GM19193 (cell line): Measurements from ENCODE around the gene KCNMA1.

ENCODE experiments used
- POLR2A ChIP-seq: IDR thresholded peaks from 4 replicates; pipeline ENCODE4 v1.6.1; 2011; ENCODE audit not compliant: insufficient read depth, insufficient read length; ENCODE audit errors: extremely low read depth

The KCNMA1 gene

DNA sequence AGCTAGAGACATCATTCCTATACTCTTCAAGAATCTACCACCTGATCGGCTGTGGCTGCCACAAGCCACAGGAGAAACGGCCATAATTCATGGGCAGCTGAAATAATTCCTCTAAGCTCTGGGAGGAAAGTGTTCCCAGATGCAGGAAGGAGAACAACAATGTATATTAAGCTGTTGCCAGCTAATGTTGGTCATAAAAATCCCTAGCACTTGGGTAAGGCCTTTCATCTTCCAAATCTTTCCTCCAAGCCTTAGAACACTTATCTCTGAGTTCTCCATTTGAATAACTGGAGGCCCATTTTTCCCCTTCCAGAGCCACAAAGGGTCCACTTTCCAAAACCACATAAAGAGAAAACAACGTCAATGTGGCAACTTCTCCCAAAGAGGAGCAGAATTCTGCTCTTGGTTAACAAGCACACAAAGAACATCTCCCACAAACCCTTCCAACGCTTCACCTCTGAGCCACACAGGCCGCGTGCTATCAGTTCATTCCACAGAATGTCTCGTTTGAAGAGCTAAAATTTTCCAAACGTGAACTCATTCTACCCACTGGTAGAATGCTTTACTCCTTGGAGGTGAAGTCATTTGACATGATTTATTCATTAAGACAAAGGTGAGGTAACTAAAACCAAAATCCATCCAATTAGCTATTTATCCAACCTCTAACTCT is 11.2 kb downstream of the KCNMA1 start:
- no peak for TF ChIP-seq POLR2A

DNA sequence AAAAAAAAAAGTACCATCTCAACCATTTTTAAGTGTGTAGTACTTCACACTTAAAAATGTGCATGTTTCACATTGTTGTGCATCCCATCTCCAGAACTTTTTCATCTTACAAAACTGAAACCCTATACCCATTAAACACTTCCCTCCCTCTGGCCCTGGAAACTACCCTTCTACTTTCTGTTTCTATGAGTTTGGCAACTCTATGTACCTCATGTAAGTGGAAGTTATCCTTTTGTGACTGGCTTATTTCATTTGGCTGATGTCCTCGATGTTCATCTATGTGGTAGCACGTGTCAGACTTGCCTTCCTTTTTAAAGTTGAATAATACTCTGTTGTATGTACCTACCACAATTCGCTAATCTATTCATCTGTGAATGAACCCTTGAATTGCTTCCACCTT is 12.2 kb downstream of the KCNMA1 start:
- no peak for TF ChIP-seq POLR2A

DNA sequence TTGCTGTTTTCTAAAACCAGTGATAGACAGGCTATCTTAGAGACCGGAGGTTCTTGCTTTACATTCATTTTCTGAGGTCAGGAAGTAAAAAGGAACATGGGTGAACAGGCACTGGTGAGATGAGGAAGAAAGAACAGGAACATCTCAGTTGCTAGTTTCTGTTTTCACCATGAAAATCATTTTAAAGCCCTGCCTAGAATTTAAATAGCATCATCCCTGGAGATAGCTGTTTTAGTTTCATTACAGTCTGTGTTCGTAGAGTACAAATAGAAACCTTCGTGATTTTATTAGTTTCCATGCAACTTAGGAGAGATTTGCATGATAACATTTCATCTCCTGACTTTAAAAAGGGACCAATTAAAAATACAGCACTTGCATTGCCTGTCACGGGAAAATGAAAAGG is 14.7 kb downstream of the KCNMA1 start:
- no peak for TF ChIP-seq POLR2A

DNA sequence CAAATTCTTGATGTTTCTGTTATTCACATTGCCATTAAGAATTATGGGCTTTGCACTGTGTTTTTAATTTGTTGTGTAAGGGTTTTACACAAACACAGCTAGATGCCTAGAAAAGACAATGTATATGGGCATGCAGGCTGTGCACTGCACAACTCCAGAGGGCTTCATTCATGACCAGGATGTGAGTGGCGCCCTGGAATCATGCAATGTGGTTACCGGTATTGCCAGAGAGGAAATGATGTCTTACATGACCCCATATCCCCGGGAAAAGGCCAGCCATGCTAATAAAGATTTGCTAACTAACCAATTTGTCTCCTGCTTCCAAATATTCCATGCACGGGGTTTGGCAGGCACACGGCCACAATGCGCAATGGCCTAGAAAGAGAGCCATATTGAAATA is 16.9 kb downstream of the KCNMA1 start:
- TF ChIP-seq POLR2A: no peak

DNA sequence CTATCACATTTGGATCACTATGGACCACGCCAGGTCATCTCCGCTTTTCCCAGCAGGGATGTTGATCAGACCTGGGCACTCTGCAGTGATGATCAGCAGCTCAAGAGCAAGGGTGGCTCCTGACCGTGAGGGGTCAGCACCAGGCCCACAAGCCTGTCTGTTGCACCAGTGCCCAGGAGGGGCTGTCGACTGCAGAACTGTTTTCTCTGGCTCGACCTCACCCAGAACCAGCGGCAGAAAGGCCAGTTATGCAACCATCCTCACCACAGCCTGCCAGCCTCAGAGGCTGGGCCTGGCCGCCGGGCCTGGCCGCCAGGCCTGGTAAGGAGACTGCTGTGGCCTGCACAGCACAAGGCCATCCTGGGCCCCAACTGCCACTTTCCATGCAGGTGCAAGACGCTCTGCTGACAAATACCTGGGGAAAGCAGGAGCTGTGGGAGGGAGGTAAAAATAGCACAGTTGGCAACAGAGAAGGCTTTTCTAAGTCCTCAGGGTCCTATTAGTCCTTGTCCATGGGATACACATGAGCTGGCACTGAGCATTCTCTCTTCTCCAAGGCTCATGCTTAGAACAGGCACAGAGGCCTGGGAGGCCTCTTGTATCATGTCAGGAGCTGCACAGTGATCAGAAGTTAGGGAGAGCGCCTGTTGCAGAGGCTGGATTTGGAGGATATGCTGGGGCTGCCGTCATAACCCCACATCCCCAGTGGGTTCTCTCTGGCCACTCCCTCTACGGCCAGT is 17.5 kb downstream of the KCNMA1 start:
- TF ChIP-seq POLR2A: no peak

DNA sequence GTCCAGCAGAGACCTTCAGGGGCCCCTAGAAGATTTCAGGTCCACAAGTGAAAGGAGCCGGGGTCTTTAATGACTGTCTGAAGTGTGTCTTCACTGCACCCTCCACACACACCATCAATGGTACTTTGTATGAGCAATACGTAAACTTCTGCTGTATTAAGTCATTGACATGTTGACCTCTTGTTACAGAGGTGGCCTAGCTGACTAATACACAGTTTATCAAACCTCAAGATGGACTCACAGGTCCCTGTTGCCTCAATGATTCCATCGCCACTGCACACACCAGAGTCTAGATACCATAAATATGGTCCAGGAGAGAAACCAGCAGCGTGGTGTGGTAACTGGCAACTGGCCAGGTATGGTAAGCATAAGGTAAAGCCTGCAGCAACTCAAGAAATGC is 19.5 kb downstream of the KCNMA1 start:
- TF ChIP-seq POLR2A: no peak

DNA sequence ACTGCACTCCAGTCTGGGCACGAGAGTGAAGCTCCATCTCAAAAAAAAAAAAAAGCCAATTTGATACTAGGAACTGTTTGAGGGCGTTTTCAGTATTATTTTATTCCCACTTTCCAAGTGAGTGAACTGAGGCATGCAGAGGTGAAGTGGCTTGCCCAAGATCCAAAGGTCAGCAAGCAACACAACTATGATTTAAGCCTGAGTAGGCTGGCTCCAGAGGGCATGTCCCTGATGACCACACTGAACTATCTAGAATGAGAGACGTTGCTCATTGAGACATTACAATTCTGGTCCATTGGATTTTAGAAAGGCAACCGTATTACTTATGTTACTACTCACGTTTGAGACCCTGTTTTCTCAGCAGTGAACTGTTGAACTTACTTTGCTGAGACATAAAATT is 20.8 kb downstream of the KCNMA1 start:
- TF ChIP-seq POLR2A: no peak

DNA sequence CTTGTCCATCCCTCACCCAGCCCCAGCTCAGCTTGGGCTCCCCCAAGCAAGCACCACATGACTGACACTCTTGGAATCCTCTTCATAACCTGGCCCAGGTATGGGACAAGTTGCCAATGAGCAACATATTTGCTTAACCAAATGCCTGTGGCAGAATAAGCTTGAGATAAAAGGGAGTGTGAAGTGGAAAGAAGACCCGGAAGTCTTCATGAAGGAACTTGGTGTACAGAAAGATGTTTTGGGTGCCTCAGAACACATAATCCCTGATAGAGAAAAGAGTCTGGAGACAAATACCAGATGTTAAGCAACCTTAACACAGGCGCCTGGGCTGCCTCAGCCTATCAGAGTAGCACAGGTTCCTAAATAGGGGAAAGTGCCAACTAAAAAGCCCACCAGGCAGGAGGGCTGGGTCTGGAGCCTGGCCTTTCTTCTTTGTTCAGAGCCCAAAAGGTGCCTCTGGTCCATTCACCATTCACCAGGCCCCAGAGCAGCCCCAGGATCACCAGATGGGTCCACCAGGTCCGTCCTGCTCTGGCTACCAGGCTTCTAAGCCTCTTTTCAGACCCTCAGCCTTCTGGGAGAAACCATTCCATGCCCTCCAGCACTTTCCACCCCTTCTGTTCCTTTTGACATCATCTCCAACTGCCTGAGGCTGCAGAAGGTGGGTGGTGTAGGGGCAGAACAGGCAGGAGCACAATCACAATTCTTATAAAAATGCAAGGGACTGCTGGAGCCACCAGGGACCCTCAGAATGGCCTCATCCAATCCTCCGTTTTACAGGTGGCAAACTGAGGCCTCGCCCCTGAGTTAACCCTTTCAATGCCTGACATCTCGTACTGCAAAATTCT is 22.6 kb downstream of the KCNMA1 start:
- TF ChIP-seq POLR2A: no peak

DNA sequence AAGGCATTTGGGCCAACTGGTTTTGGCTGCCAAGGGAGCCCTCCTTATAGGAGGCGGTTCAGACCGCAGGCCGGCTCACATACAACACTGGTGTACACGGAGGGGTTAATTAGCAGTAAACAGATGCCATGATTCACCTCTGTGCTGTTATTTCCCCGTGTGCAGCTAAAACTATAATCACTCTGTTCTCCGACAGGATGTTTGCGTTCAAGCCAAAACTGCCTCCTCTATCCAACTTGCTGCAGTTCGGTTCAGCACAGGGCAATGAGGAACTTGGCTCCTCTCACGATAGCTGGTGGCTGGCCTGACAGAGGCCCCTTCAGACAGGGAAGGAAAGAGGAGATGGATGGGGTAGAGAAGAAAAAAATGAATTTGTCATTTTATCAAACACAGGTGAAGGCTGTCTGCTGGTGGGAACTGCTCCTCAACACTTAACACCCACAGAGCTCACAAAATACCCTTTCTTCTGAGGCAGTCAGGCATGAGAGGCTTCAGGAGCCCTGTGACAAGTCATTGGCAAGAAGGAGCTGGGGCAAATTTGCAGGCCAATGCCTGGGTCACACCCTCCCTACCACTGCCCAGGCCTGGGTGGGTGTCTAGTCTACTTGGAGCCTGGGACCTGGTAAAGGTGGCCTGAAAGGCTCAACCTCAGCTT is 24.0 kb downstream of the KCNMA1 start:
- no peak for TF ChIP-seq POLR2A

DNA sequence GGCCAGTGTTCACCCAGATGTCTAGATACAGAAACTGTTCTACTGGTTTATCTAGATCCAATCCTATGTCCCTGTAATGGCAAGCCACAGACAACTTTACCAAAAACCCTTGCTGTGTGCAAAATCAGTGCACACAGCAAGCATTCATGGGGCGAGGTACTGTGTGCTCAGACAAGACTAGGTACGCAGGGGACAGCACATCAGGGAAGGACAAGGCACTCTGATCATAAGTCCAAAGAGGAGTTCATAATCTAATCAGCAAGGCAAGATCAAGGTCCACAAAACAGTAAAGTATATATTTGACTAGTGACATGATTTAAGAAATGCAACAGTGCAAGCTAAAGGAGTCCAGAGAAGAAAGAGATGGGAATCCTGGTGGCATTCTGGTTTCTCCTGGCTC is 25.9 kb downstream of the KCNMA1 start:
- no peak for TF ChIP-seq POLR2A

DNA sequence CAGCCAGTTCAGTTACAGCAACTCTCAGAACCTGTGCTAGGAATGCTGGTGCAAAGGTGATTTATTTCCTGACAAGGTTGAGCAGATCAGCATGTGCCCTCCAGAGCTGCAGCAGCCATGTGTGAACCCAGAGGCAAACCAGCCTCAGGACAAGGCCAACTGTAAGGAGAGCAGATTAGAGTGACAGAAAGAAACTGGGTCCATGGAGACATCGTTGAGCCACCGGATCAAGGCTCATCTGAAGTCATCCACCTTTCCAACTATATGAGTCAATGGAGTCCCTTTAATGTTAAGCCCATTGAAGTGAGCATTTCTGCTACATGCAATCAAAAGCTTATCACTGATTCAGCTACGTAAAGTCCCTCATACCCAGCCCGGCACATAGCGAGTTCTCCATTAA is 26.4 kb downstream of the KCNMA1 start:
- no peak for TF ChIP-seq POLR2A

DNA sequence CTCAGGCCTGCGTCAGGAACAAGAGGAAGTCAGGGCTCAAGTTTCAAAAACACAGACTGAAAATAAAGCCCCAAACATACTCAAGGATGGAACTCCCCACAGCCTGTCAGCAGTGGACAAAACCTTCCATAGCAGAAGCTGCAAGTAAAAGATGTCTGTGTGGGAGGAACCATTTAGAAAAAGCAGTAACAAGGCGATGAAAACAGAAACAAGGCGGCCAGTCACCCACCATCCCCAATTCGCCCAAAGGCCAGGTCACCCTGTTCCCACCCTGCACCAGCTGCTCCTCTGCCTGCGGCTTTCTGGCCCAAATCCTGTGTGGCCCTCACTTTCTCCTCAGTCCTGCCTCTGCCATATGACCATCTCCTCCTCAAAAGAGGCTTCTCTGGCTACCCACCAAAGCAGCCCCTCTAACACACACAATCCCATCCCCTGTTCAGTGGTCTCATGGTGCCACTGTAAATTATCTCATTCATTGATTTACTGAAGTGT is 27.8 kb downstream of the KCNMA1 start:
- no peak for TF ChIP-seq POLR2A

DNA sequence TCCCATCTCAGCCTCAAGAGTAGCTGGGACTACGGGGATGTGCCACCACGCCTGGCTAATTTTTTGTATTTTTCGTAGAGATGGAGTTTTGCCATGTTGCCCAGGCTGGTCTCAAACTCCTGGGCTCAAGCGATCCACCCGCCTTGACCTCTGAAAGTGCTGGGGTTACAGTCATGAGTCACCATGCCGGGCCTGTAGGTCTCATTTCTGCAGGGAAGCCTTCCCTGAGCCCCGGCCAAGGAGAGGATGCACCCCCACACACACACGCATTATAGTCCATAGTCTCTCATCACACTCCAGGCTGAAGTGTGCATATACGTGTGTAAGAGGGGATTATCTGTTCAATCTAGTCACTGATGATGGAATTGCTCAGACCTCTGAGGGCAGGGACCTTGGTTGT is 29.3 kb downstream of the KCNMA1 start:
- no peak for TF ChIP-seq POLR2A

DNA sequence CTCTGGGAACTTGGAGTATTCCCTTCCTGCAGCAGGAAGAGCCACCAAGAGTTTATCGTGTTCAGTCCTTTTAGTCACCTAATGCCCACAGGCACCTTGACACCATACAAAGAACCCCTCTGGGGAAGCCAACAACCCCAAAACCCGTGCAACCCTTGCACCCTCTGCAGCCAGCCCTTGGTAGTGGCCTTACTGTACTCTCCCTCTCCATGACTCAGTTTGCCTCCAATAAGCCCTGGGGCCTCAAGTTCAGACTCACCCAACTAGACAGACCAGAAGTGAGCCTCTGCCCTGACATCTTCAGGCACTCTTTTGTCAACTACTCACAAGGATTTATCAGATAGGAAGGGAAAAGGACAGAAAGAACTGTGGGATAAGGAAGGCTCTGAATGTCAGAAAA is 30.9 kb downstream of the KCNMA1 start:
- TF ChIP-seq POLR2A: no peak

DNA sequence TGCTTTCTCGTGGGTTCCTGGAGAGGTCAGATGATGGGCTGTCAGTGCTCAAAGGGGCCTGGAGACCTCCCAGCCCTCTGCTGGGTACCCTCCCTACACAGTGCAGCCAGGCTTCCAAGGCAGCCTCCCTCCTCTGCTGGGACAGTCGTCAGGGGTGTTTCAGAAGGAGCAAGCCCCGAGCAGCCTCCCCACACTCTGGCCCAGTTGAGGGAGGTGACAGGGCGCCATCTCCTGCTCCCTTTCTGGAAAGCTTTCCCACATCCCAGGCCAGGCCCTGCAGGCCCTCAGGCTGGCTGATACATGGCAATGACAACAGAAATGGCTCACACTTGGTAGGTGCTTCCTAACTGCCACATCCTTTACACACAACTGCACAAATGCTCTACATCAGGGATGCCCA is 32.1 kb downstream of the KCNMA1 start:
- TF ChIP-seq POLR2A: no peak
